Ovary (tissue), 9 donors: Measurements from ENCODE around the gene RNF166. TPM values are rescaled to one million over a fixed set of nuclear protein-coding genes. Genes with fewer than 3 reads are reported as not detected.
A peak's percentile ranks its signal among the peaks of the same experiment; 100 is the strongest.

ENCODE experiments used
- DNase-seq, 5 donors: peaks; one replicate each; pipeline ENCODE4 v3.0.0-alpha.2; 2019 to 2020
- H3K27ac ChIP-seq, 2 donors: fragments of 200-600 bp; one replicate each; pipeline versions ENCODE4 v1.5.1 to v1.8.0; 2019 to 2022
- H3K27me3 ChIP-seq: fragments of 200-600 bp; one replicate; pipeline ENCODE4 v1.8.0; 2022
- H3K36me3 ChIP-seq: fragments of 200-600 bp; sonication (generic); one replicate; pipeline ENCODE4 v1.5.1; 2019
- H3K4me1 ChIP-seq: one replicate; pipeline ENCODE4 v1.8.1; 2013; ENCODE audit warnings: mild to moderate bottlenecking, moderate library complexity; ENCODE audit not compliant: insufficient read depth
- H3K4me3 ChIP-seq: fragments of 200-600 bp; sonication (generic); one replicate; pipeline ENCODE4 v1.5.1; 2017
- H3K9me3 ChIP-seq, 2 donors: fragments of 200-600 bp in 1 of 2; sonication (generic) in 1 of 2; one replicate each; pipeline versions ENCODE4 v1.5.1 to v1.8.1; 2013 to 2019; ENCODE audit warnings: mild to moderate bottlenecking in 1 of 2, moderate library complexity in 1 of 2
- CTCF ChIP-seq, 3 donors: fragments of 450-650 bp in 2 of 3; fragments of 200-600 bp in 1 of 3; IDR thresholded peaks; one replicate each; pipeline versions ENCODE4 v1.5.1 to v1.8.0; 2016 to 2022; ENCODE audit warnings: antibody characterized with exemption in 3 of 3, mild to moderate bottlenecking in 1 of 3
- EP300 ChIP-seq: sonication (generic); formaldehyde crosslinking; IDR thresholded peaks from one replicate; pipeline ENCODE4 v1.6.1; 2017; ENCODE audit warnings: antibody characterized with exemption
- POLR2A ChIP-seq: fragments of 450-650 bp; IDR thresholded peaks from one replicate; pipeline ENCODE4 v1.6.1; 2017; ENCODE audit warnings: antibody characterized with exemption, mild to moderate bottlenecking, moderate library complexity
- WGBS, 3 donors: extraction: QIAGEN DNeasy Blood & Tissue Kit in 1 of 3; methylation state at CpG; one replicate each; pipeline versions ENCODE4 v1.1.5 to v1.1.7; 2013 to 2017; 5-methylcytosine and 5-hydroxymethylcytosine counted together
- intact Hi-C, 4 donors: fragments of 100-400 bp; cut with DNase I; formaldehyde crosslinking; loops; one replicate each; pipeline versions ENCODE4 v1.11.0 to v1.15.1; 2022 to 2023
- polyA plus RNA-seq, 2 donors: library from polyadenylated mRNA; stranded (reverse); fragments of 200-250 nt in 1 of 2; fragments of 350-450 nt in 1 of 2; fragmentation: Illumina TruSeq in 1 of 2; extraction: RNeasy Lipid Tissue Mini Kit (QIAGEN cat#74804) in 1 of 2; gene quantifications; one replicate each; pipeline ENCODE4 v1.2.3, GENCODE V29; 2013 to 2014
- total RNA-seq, 7 donors: library from RNA; depleted of rRNA in 2 of 7; stranded (reverse); fragments of >200 nt in 2 of 7; fragmentation: NEBNext Ultra II Directional in 3 of 7; extraction: Animal tissue kit (Norgen Biotek cat#: 25700) in 3 of 7; gene quantifications; one replicate each; pipeline versions ENCODE4 v1.1.0 to v1.2.4, GENCODE V29; 2016 to 2023
- donor health status: DM: no; HTN: no; CAD: no; lungs with moderate emphysema.
- donor health status: DM: no; HTN: no; CAD: no.
- donor health status: Bipolar disorder and iron deficiency.
- donor health status: DM: yes; HTN: yes; CAD: no.
- donor health status: DM: no; HTN: no; CAD: no.
- donor health status: DM: yes; HTN: yes; CAD: no.

Gene RNF166
- total and polyA plus RNA-seq, 9 donors = 4.7 to 26.5 (median 20.9) TPM

GRCh38 chr16:88711750-88712340 is 5.6 kb upstream of the RNF166 start:
- no peak for DNase-seq
- intact Hi-C loops = no loop called here
- Histone ChIP-seq H3K4me1 (peaks cover 2% of the 10 kb centered on the region), H3K27ac (no peak overlapping the region), H3K9me3 (no peaks in the 10 kb centered on the region), H3K36me3 (no peaks in the 10 kb centered on the region), H3K27me3 (no peaks in the 10 kb centered on the region), H3K4me3 (no peak overlapping the region)
- TF ChIP-seq POLR2A = no peak
- TF ChIP-seq CTCF (IDR thresholded peaks at IDR 0.05) = no peak
- TF ChIP-seq EP300 = no peak
- WGBS, 3 donors = 68 to 84% (median 83%) methylated on average over 17 to 18 of the region's 18 CpGs

GRCh38 chr16:88710556-88710955 is 4.3 kb upstream of the RNF166 start:
- H3K27ac ChIP-seq = no peak overlapping the region
- no peak overlapping the region for H3K4me3 ChIP-seq
- 64 to 73% (median 65%) methylated on average over 15 to 16 of the region's 16 CpGs for WGBS, 3 donors
- H3K27me3 ChIP-seq = no peaks in the 10 kb centered on the region
- no peak for DNase-seq
- H3K9me3 ChIP-seq = no peaks in the 10 kb centered on the region
- H3K36me3 ChIP-seq = no peaks in the 10 kb centered on the region
- TF ChIP-seq CTCF (IDR thresholded peaks at IDR 0.05) = no peak
- no peak for TF ChIP-seq POLR2A
- TF ChIP-seq EP300 = no peak
- intact Hi-C loops = no loop called here
- peaks cover 3% of the 10 kb centered on the region for H3K4me1 ChIP-seq

- no peak for DNase-seq
- Histone ChIP-seq H3K27me3 (no peaks in the 10 kb centered on the region), H3K27ac (no peak overlapping the region), H3K36me3 (no peaks in the 10 kb centered on the region), H3K4me3 (peak overlapping the region; percentile 98), H3K9me3 (no peaks in the 10 kb centered on the region), H3K4me1 (peaks cover 5% of the 10 kb centered on the region)
- intact Hi-C loops = no loop called here
- WGBS, 3 donors = 23 to 28% (median 26%) methylated on average over 17 of the region's 17 CpGs
- TF ChIP-seq CTCF (IDR thresholded peaks at IDR 0.05) (no peak), POLR2A (no peak), EP300 (no peak)
Observed at GRCh38 chr16:88706965-88707826, 988 bp upstream of the RNF166 start.

GRCh38 chr16:88705801-88706228 is 393 bp downstream of the RNF166 start:
- no peaks in the 10 kb centered on the region for H3K36me3 ChIP-seq
- TF ChIP-seq CTCF (IDR thresholded peaks at IDR 0.05) (no peak), POLR2A (no peak), EP300 (no peak)
- H3K27ac ChIP-seq = peak overlapping the region; percentile 71 to 72
- peak overlapping the region; percentile 98 for H3K4me3 ChIP-seq
- intact Hi-C loops = no loop called here
- H3K27me3 ChIP-seq = no peaks in the 10 kb centered on the region
- no peak for DNase-seq
- H3K4me1 ChIP-seq = peaks cover 8% of the 10 kb centered on the region
- H3K9me3 ChIP-seq = no peaks in the 10 kb centered on the region
- 0% methylated on average over 20 to 57 of the region's 57 CpGs for WGBS, 3 donors
